T-helper 2 cell (primary cell): ENCODE data around the gene CYB5D1.
A peak's percentile ranks its signal among the peaks of the same experiment; 100 is the strongest.

Source experiments
- DNase-seq, 5 experiments: peaks; one replicate each; pipeline versions ENCODE4 v3.0.0 to v3.0.0-alpha.2; 2012 to 2022

CYB5D1 gene

GRCh38 chr17:7886227-7887037, 28.6 kb downstream of the CYB5D1 start:
- DNase-seq, result peak; percentile 25 to 77 (median 59)

- no peak for DNase-seq
Observed at GRCh38 chr17:7887038-7887481, 29.3 kb downstream of the CYB5D1 start.

DNA sequence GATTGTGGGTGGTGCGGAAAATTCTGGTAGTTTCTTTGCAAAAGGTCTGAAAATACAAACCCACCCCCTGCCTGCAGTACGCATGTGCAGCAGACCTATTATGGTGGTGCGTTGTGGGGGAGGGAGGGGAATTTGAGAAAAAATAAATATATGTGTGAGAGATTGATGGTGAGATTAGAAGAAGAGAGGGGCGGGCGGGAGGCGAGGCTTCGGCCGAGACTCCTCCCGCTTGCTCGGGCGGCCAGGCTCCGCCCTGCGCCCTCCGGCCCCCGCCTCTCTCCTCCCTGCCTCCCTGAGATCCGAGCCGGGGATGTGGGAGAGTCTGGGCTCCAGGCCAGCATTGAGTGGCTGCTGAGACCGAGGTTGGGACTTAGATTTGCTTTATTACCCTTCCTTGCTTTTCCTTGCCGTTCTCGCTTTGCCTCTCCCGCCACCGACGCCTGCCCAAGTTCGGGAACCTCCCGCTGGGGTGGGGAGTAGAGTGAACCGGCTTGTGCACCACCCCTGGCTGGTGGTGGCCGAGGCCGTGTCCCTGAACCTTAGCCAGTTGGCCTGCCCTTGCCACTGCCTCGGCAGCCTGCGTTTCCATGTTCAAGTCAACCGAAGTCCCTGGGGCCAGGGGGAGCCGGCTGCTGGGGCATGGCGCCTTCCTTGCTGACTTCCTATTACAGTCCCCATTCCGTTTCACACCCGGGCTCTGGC, 29.8 kb downstream of the CYB5D1 start:
- DNase-seq, result peak; percentile 64 to 98 (median 83)

GRCh38 chr17:7888184-7888920, 30.5 kb downstream of the CYB5D1 start, which contains the start of gene CHD3:
Gene CHD3 (plus strand): TSS chr17:7888789. CDS start chr17:7889001, 212 bp downstream.
- DNase-seq, result peak in 3 of 5 experiments; percentile 39 to 58 (median 46)

DNA sequence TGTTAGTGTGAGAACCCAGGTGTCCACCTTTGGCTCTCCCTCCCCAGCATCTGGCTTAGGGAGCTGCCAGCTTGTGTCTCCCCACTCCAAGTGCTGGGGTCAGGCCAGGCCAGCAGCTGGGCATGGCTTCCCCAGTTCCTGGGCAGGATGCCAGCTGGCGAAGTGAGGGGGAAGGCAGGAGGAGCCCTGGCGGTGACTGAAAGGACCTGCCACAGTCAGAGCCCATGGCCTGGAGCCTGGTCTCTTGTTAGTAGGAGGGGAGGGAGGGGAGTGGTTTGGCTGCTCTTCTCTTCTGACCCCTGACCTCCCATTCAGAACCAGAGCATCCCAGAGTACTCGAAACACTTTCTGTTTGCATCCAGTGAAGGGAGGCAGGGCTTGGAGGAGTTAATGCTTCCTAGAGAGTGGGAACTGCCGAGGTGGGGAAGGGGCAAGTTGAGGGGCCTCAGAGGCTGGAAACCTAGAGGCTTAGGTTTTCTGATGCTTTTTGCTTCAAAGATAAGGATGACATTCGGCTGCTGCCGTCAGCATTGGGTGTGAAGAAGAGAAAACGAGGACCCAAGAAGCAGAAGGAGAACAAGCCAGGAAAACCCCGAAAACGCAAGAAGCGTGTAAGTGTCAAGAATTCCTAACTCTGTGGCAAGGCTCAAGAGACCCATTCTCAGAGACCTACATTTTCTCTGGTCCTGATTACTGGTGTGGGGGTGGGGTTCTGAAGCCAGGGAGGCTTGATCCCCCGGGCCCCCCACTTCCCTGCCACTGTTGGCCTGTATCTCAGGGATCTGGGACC, 31.6 kb downstream of the CYB5D1 start:
- DNase-seq, result peak in 2 of 5 experiments; percentile 5 to 43

- no peak for DNase-seq
Observed at GRCh38 chr17:7893187-7893880, 35.5 kb downstream of the CYB5D1 start.

GRCh38 chr17:7894226-7894625, 36.4 kb downstream of the CYB5D1 start:
- no peak for DNase-seq

DNA sequence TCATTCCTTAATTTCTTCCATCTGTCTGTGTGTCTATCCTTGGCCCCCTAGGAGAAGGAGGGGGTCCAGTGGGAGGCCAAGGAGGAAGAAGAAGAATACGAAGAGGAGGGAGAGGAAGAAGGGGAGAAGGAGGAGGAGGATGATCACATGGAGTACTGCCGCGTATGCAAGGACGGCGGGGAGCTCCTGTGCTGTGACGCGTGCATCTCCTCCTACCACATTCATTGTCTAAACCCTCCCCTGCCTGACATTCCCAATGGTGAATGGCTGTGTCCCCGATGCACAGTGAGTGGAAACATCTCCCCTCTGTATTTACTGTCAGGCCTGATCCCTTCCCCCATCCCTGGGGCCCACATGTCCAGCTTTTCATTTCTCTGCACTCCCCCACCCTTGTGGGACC, 37.1 kb downstream of the CYB5D1 start:
- no peak for DNase-seq

- no peak for DNase-seq
Observed at GRCh38 chr17:7897090-7897489, 39.3 kb downstream of the CYB5D1 start.

GRCh38 chr17:7897773-7898172, 40.0 kb downstream of the CYB5D1 start:
- DNase-seq, result peak in 1 of 5 experiments; percentile 40

- no peak for DNase-seq
Observed at GRCh38 chr17:7903154-7904103, 45.6 kb downstream of the CYB5D1 start.

GRCh38 chr17:7909089-7909488, 51.3 kb downstream of the CYB5D1 start:
- DNase-seq, result no peak

DNA sequence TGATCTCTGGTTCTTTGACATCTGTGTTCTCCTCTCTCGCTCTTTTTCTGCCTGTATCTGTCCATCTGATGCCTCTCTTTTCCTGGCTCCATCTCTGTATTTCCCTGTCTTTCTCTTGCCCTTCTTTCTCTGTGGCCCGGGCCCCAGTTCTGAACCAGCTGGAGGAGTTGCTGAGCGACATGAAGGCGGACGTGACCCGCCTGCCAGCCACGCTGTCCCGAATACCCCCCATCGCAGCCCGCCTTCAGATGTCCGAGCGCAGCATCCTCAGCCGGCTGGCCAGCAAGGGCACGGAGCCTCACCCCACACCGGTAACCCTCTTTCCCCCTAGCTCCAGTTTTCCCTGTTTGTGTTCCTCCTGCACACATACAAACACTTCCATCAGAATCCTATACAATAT, 52.5 kb downstream of the CYB5D1 start:
- DNase-seq, result no peak

- no peak for DNase-seq
Observed at GRCh38 chr17:7910711-7911110, 52.9 kb downstream of the CYB5D1 start.

GRCh38 chr17:7911116-7911515, 53.3 kb downstream of the CYB5D1 start:
- no peak for DNase-seq
